GM19023 (cell line): ENCODE results near the gene RNF213.
"Not testable (repeated sequence)": the region's sequence is repeated elsewhere in the genome, so short reads cannot be mapped to it uniquely, and the experiment has no call there.

Experiments used
- ATAC-seq: cut with Tn5 transposase; IDR thresholded peaks from one replicate; pipeline ENCODE4 v1.9.1; 2021; ENCODE audit warnings: mild to moderate bottlenecking, moderate library complexity; ENCODE audit not compliant: unreplicated experiment

RNF213 gene

GRCh38 chr17:80291260-80291659 lies 30.6 kb downstream of the RNF213 start:
- no peak for ATAC-seq

GRCh38 chr17:80291691-80292487 lies 31.2 kb downstream of the RNF213 start:
- ATAC-seq = no peak

GRCh38 chr17:80292521-80292971 lies 31.9 kb downstream of the RNF213 start:
- no peak for ATAC-seq

GRCh38 chr17:80294210-80294609 lies 33.6 kb downstream of the RNF213 start:
- ATAC-seq = no peak

GRCh38 chr17:80294653-80295052 lies 34.0 kb downstream of the RNF213 start:
- no peak for ATAC-seq

- ATAC-seq = no peak
Measured at GRCh38 chr17:80295146-80295545, 34.5 kb downstream of the RNF213 start.

GRCh38 chr17:80295559-80295958 lies 34.9 kb downstream of the RNF213 start:
- ATAC-seq = no peak

- no peak for ATAC-seq
Measured at GRCh38 chr17:80296221-80296620, 35.6 kb downstream of the RNF213 start.

- ATAC-seq = no peak
Measured at GRCh38 chr17:80297996-80298560, 37.4 kb downstream of the RNF213 start.

GRCh38 chr17:80299350-80300100 lies 38.9 kb downstream of the RNF213 start:
- not testable (repeated sequence) for ATAC-seq

- not testable (repeated sequence) for ATAC-seq
Measured at GRCh38 chr17:80300756-80301155, 40.1 kb downstream of the RNF213 start.

GRCh38 chr17:80303824-80304223 lies 43.2 kb downstream of the RNF213 start:
- no peak for ATAC-seq

- ATAC-seq = no peak
Measured at GRCh38 chr17:80307994-80308691, 47.5 kb downstream of the RNF213 start.

GRCh38 chr17:80308692-80309517 lies 48.3 kb downstream of the RNF213 start:
- ATAC-seq = no peak

GRCh38 chr17:80311216-80311827 lies 50.7 kb downstream of the RNF213 start:
- ATAC-seq = no peak

GRCh38 chr17:80312621-80313135 lies 52.0 kb downstream of the RNF213 start:
- ATAC-seq = no peak

- ATAC-seq = no peak
Measured at GRCh38 chr17:80313160-80313829, 52.6 kb downstream of the RNF213 start.

- not testable (repeated sequence) for ATAC-seq
Measured at GRCh38 chr17:80313946-80314345, 53.3 kb downstream of the RNF213 start.
